ENCODE measurements around the gene PLK1. TPM values are rescaled to one million over a fixed set of nuclear protein-coding genes. Genes with fewer than 3 reads are reported as not detected.

PLK1 gene
- polyA plus RNA-seq, 1 donor from 2014 or later = 0.21 TPM

DNA sequence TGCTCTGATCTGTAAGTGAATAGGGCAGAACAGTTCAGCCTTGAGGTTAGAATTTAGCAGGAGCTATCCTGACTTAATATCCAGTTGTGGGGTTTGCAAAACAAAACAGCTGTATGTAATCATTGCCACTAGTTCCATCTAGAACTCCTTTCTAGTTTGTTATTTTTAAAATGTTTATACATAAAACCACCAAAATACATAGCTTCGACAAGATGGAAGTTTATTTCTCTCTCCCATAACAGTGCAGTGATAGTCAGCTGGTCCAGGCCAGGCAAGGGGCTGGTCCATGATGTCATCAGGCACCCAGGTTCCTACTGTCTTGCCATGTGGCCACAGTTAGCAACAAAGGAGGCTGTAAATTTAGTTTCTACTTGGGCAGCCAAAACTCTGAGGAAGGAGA is 10.5 kb upstream of the PLK1 start:
- Histone ChIP-seq H4K20me1 (ENCODE audit: insufficient read depth) (no peaks in the 10 kb centered on the region), H3K4me2 (ENCODE audit: low read length) (no peak overlapping the region), H3K79me2 (replicated peaks; ENCODE audit: insufficient read depth, low read length) (no peaks in the 10 kb centered on the region), H3K27ac (ENCODE audit: low read length) (no peak overlapping the region), H3K4me3 (ENCODE audit: low read length) (no peak overlapping the region), H3K9me3 (ENCODE audit: low read length) (no peaks in the 10 kb centered on the region), H3K9ac (ENCODE audit: low read length) (no peak overlapping the region), H3K36me3 (ENCODE audit: insufficient read depth, low read length) (peaks cover 4% of the 10 kb centered on the region), H3F3A (ENCODE audit: insufficient read depth, low read length, poor library complexity, severe bottlenecking) (no peaks in the 10 kb centered on the region), H3K27me3 (ENCODE audit: insufficient read depth, low read depth, low read length) (no peaks in the 10 kb centered on the region), H2AFZ (ENCODE audit: low read depth, low read length) (no peak overlapping the region), H3K9me2 (ENCODE audit: insufficient read depth, low read length) (no peaks in the 10 kb centered on the region)
- TF ChIP-seq, protein P1, sequence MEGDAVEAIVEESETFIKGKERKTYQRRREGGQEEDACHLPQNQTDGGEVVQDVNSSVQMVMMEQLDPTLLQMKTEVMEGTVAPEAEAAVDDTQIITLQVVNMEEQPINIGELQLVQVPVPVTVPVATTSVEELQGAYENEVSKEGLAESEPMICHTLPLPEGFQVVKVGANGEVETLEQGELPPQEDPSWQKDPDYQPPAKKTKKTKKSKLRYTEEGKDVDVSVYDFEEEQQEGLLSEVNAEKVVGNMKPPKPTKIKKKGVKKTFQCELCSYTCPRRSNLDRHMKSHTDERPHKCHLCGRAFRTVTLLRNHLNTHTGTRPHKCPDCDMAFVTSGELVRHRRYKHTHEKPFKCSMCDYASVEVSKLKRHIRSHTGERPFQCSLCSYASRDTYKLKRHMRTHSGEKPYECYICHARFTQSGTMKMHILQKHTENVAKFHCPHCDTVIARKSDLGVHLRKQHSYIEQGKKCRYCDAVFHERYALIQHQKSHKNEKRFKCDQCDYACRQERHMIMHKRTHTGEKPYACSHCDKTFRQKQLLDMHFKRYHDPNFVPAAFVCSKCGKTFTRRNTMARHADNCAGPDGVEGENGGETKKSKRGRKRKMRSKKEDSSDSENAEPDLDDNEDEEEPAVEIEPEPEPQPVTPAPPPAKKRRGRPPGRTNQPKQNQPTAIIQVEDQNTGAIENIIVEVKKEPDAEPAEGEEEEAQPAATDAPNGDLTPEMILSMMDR (IDR thresholded peaks at IDR 0.05; ENCODE audit: poor library complexity, severe bottlenecking) = no peak

DNA sequence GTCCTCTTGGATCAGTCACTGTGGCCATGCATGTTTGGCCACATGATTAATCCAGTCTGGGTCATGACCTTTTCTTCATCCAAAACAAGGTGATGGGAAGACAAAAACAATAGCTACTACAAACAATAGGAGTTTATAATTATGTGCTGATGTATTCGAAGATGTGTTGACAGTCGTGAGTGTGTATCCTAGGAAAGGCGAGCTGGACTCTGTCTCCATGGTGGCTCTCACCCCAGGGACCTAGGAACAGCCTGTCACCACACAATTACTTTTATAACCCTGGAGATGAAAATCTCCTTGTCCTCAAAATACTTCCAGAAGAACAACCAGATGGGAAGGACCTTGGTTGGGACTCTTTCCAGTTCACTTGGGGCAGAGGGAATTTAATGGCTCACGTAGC is 9.8 kb upstream of the PLK1 start:
- Histone ChIP-seq H3K36me3 (ENCODE audit: insufficient read depth, low read length) (peaks cover 4% of the 10 kb centered on the region), H3K9me2 (ENCODE audit: insufficient read depth, low read length) (no peaks in the 10 kb centered on the region), H3K27ac (ENCODE audit: low read length) (no peak overlapping the region), H2AFZ (ENCODE audit: low read depth, low read length) (no peak overlapping the region), H4K20me1 (ENCODE audit: insufficient read depth) (no peaks in the 10 kb centered on the region), H3K4me3 (ENCODE audit: low read length) (no peak overlapping the region), H3F3A (ENCODE audit: insufficient read depth, low read length, poor library complexity, severe bottlenecking) (no peaks in the 10 kb centered on the region), H3K9me3 (ENCODE audit: low read length) (no peaks in the 10 kb centered on the region), H3K9ac (ENCODE audit: low read length) (no peak overlapping the region), H3K79me2 (replicated peaks; ENCODE audit: insufficient read depth, low read length) (no peaks in the 10 kb centered on the region), H3K27me3 (ENCODE audit: insufficient read depth, low read depth, low read length) (no peaks in the 10 kb centered on the region), H3K4me2 (ENCODE audit: low read length) (no peak overlapping the region)
- TF ChIP-seq POLR2AphosphoS5 (IDR thresholded peaks at IDR 0.05) (no peak), EZH2 (IDR thresholded peaks at IDR 0.05; ENCODE audit: borderline replicate concordance, insufficient read depth, low read length, poor library complexity, severe bottlenecking) (no peak), TAF1 (IDR thresholded peaks at IDR 0.05; ENCODE audit: low read depth) (no peak), SMC3 (conservative IDR thresholded peaks at IDR 0.05; ENCODE audit: poor library complexity) (no peak)

DNA sequence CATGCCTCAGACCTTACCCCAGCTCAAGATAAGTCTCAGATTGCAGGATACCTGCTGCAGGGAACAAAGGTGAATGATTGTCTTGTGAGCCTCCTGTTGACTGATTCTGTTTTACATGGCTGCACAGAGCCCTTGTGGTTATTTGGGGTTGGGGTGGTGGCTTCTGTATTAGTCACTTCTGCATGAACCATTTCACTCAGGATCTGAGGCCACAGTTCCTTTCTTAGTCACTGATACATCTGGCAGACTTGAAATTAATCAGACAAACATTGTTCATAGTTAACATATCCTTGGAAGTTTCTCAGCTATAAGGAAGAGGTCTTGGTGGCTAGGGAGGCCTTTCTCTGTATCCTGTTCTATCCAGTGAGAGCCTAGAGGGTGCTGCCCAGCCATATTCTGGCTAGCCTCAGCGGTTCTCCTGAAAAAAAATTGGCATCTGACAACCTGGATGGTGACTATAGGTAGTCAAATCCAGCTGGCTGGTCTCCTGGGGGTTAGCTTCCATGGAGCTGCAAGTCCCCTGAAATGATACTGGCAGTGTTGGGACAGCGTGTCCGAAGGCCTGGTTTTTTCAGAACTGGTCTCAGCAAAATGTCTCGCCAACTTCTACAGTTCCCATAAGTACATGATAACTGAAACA is 8.4 kb upstream of the PLK1 start:
- H2AFZ ChIP-seq (ENCODE audit: low read depth, low read length) = no peak overlapping the region
- H3K27me3 ChIP-seq (ENCODE audit: insufficient read depth, low read depth, low read length) = no peaks in the 10 kb centered on the region

More for the DNA sequence above, 8.4 kb upstream of the PLK1 start:
- no peaks in the 10 kb centered on the region for H3K9me2 ChIP-seq (ENCODE audit: insufficient read depth, low read length)
- no peak overlapping the region for H3K27ac ChIP-seq (ENCODE audit: low read length)
- H3K4me2 ChIP-seq (ENCODE audit: low read length) = no peak overlapping the region
- H3F3A ChIP-seq (ENCODE audit: insufficient read depth, low read length, poor library complexity, severe bottlenecking) = no peaks in the 10 kb centered on the region
- peaks cover 4% of the 10 kb centered on the region for H3K36me3 ChIP-seq (ENCODE audit: insufficient read depth, low read length)
- TF ChIP-seq TAF1 (IDR thresholded peaks at IDR 0.05; ENCODE audit: low read depth) (no peak), POLR2AphosphoS5 (IDR thresholded peaks at IDR 0.05) (no peak), MXI1 (conservative IDR thresholded peaks at IDR 0.05; ENCODE audit: poor library complexity, severe bottlenecking) (no peak), RAD21 (conservative IDR thresholded peaks at IDR 0.05) (no peak), EP300 (conservative IDR thresholded peaks at IDR 0.05; ENCODE audit: poor library complexity, severe bottlenecking) (no peak), SMC3 (conservative IDR thresholded peaks at IDR 0.05; ENCODE audit: poor library complexity) (no peak), EZH2 (IDR thresholded peaks at IDR 0.05; ENCODE audit: borderline replicate concordance, insufficient read depth, low read length, poor library complexity, severe bottlenecking) (no peak)
- TF ChIP-seq, protein P2, sequence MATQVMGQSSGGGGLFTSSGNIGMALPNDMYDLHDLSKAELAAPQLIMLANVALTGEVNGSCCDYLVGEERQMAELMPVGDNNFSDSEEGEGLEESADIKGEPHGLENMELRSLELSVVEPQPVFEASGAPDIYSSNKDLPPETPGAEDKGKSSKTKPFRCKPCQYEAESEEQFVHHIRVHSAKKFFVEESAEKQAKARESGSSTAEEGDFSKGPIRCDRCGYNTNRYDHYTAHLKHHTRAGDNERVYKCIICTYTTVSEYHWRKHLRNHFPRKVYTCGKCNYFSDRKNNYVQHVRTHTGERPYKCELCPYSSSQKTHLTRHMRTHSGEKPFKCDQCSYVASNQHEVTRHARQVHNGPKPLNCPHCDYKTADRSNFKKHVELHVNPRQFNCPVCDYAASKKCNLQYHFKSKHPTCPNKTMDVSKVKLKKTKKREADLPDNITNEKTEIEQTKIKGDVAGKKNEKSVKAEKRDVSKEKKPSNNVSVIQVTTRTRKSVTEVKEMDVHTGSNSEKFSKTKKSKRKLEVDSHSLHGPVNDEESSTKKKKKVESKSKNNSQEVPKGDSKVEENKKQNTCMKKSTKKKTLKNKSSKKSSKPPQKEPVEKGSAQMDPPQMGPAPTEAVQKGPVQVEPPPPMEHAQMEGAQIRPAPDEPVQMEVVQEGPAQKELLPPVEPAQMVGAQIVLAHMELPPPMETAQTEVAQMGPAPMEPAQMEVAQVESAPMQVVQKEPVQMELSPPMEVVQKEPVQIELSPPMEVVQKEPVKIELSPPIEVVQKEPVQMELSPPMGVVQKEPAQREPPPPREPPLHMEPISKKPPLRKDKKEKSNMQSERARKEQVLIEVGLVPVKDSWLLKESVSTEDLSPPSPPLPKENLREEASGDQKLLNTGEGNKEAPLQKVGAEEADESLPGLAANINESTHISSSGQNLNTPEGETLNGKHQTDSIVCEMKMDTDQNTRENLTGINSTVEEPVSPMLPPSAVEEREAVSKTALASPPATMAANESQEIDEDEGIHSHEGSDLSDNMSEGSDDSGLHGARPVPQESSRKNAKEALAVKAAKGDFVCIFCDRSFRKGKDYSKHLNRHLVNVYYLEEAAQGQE (IDR thresholded peaks at IDR 0.05; ENCODE audit: borderline replicate concordance) = no peak
- TF ChIP-seq, protein P1 (IDR thresholded peaks at IDR 0.05; ENCODE audit: poor library complexity, severe bottlenecking) = no peak
- H3K9me3 ChIP-seq (ENCODE audit: low read length) = no peaks in the 10 kb centered on the region
- H3K79me2 ChIP-seq (replicated peaks; ENCODE audit: insufficient read depth, low read length) = no peaks in the 10 kb centered on the region
- no peaks in the 10 kb centered on the region for H4K20me1 ChIP-seq (ENCODE audit: insufficient read depth)
- H3K9ac ChIP-seq (ENCODE audit: low read length) = no peak overlapping the region
- H3K4me3 ChIP-seq (ENCODE audit: low read length) = no peak overlapping the region

Measured in neural cell (in vitro differentiated cells).